MM.1S (cell line): ENCODE measurements around the gene PURA.

Experiments
- EZH2 ChIP-seq: fragments of 300-600 bp; sonication (generic); optimal IDR thresholded peaks from 2 replicates; pipeline ENCODE3; 2017; ENCODE audit warnings: low read depth, mild to moderate bottlenecking, antibody characterized with exemption, low read length, mixed read lengths
- EZH2phosphoT487 ChIP-seq: fragments of 300-600 bp; sonication (generic); IDR thresholded peaks from 2 replicates; pipeline ENCODE4 v1.6.1; 2018; ENCODE audit warnings: antibody characterized with exemption, low read length
- TF ChIP-seq, protein P1 (sequence below): fragments of 300-600 bp; sonication (generic); IDR thresholded peaks from 2 replicates; pipeline ENCODE4 v1.5.1; 2016; ENCODE audit warnings: antibody characterized with exemption, low read length, mixed read lengths

DNA sequence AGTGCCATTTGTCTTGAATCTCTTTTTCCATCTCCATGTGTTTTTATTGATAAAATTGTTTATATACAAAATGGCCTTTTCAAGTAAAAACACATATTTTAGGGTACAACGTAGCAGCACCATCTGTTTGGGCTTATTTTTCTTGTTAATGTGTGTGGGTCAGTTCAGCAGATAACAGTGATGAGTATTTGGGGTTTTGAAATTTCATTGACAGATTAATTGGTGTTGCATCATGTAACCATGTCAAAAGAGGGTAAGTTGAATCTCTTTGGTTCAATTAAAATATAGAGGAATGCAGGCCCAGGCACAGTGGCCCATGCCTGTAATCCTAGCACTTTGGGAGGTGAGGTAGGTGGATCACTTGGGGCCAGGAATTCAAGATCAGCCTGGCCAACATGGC is 20.0 kb upstream of the PURA start:
- TF ChIP-seq EZH2: no peak
- TF ChIP-seq, protein P1, sequence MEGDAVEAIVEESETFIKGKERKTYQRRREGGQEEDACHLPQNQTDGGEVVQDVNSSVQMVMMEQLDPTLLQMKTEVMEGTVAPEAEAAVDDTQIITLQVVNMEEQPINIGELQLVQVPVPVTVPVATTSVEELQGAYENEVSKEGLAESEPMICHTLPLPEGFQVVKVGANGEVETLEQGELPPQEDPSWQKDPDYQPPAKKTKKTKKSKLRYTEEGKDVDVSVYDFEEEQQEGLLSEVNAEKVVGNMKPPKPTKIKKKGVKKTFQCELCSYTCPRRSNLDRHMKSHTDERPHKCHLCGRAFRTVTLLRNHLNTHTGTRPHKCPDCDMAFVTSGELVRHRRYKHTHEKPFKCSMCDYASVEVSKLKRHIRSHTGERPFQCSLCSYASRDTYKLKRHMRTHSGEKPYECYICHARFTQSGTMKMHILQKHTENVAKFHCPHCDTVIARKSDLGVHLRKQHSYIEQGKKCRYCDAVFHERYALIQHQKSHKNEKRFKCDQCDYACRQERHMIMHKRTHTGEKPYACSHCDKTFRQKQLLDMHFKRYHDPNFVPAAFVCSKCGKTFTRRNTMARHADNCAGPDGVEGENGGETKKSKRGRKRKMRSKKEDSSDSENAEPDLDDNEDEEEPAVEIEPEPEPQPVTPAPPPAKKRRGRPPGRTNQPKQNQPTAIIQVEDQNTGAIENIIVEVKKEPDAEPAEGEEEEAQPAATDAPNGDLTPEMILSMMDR: no peak
- no peak for TF ChIP-seq EZH2phosphoT487
